HepG2 (cell line): ENCODE measurements around the gene CELF6.

Experiments
- CEBPZ ChIP-seq: IDR thresholded peaks from 2 replicates; pipeline ENCODE4 v1.6.1; 2012; ENCODE audit warnings: low read length, improper control_type of control experiment
- GABPB1 ChIP-seq: IDR thresholded peaks from 2 replicates; pipeline ENCODE4 v1.6.1; 2016; ENCODE audit warnings: mild to moderate bottlenecking, missing genetic modification reagents, moderate library complexity, missing compliant biosample characterization
- HDAC1 ChIP-seq: sonication (generic); formaldehyde crosslinking; IDR thresholded peaks from 2 replicates; pipeline ENCODE4 v1.5.1; 2020; ENCODE audit warnings: mild to moderate bottlenecking, missing genetic modification reagents
- KDM4B ChIP-seq: sonication (generic); formaldehyde crosslinking; IDR thresholded peaks from 2 replicates; pipeline ENCODE4 v1.4.0; 2020; ENCODE audit warnings: missing genetic modification reagents
- NAIF1 ChIP-seq: sonication (generic); formaldehyde crosslinking; IDR thresholded peaks from 2 replicates; pipeline ENCODE4 v1.5.0; 2020; ENCODE audit warnings: mild to moderate bottlenecking, missing genetic modification reagents, borderline replicate concordance
- REST ChIP-seq, 2 experiments: IDR thresholded peaks; 2 replicates each; pipeline ENCODE4 v1.6.1; 2011 to 2012; ENCODE audit warnings: low read length in 2 of 2, borderline replicate concordance in 1 of 2, low read depth in 1 of 2, mild to moderate bottlenecking in 1 of 2, moderate library complexity in 1 of 2
- SP1 ChIP-seq, 2 experiments: fragments of 450-650 bp in 1 of 2; sonication (generic) in 1 of 2; formaldehyde crosslinking in 1 of 2; IDR thresholded peaks; 2 replicates each; pipeline versions ENCODE4 v1.4.0 to v1.6.1; 2016 to 2020; ENCODE audit warnings: missing genetic modification reagents in 1 of 2
- ZNF407 ChIP-seq: sonication (generic); formaldehyde crosslinking; IDR thresholded peaks from one replicate; pipeline ENCODE4 v1.5.1; 2020; ENCODE audit warnings: mild to moderate bottlenecking, missing genetic modification reagents; ENCODE audit errors: not compliant biosample characterization
- TF ChIP-seq, protein P1 (sequence below): sonication (generic); formaldehyde crosslinking; IDR thresholded peaks from 2 replicates; pipeline ENCODE4 v1.4.0; 2020; ENCODE audit warnings: mild to moderate bottlenecking, low read depth, missing genetic modification reagents
- TF ChIP-seq, protein P2 (sequence below): sonication (generic); formaldehyde crosslinking; IDR thresholded peaks from 2 replicates; pipeline ENCODE4 v1.5.0; 2020; ENCODE audit warnings: mild to moderate bottlenecking, missing genetic modification reagents, moderate library complexity
- TF ChIP-seq, protein P3 (sequence below): sonication (generic); formaldehyde crosslinking; IDR thresholded peaks from 2 replicates; pipeline ENCODE4 v1.4.0; 2020; ENCODE audit warnings: missing genetic modification reagents, mild to moderate bottlenecking, borderline replicate concordance

DNA sequence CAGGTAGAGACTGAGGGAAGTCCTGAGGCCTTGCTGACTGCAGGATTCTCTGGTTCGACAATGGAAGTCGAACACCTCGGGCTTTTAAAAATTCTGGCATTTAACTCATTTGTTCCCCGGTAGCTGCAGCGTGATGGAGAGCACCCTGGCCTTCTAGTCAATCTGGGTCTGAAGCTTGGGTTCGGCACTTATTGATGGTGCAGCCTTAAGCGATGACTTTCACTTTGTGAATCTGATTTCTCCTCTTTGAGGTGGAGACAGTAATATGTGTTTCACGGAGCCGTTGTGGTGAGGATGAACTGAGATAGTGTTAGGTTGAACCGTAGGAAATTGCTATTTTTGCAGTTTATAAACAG, 47.0 kb downstream of the CELF6 start:
- TF ChIP-seq ZNF407 (CRISPR knock-in tag) = no peak
- no peak for TF ChIP-seq REST (IDR thresholded peaks at IDR 0.05; ENCODE audit: borderline replicate concordance in 1 of 2, low read depth in 1 of 2, low read length in 2 of 2)
- TF ChIP-seq, protein P1, sequence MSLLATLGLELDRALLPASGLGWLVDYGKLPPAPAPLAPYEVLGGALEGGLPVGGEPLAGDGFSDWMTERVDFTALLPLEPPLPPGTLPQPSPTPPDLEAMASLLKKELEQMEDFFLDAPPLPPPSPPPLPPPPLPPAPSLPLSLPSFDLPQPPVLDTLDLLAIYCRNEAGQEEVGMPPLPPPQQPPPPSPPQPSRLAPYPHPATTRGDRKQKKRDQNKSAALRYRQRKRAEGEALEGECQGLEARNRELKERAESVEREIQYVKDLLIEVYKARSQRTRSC = no peak
- no peak for TF ChIP-seq KDM4B (CRISPR knock-in tag)
- TF ChIP-seq GABPB1 (CRISPR knock-in tag) = no peak
- no peak for TF ChIP-seq NAIF1
- TF ChIP-seq, protein P2, sequence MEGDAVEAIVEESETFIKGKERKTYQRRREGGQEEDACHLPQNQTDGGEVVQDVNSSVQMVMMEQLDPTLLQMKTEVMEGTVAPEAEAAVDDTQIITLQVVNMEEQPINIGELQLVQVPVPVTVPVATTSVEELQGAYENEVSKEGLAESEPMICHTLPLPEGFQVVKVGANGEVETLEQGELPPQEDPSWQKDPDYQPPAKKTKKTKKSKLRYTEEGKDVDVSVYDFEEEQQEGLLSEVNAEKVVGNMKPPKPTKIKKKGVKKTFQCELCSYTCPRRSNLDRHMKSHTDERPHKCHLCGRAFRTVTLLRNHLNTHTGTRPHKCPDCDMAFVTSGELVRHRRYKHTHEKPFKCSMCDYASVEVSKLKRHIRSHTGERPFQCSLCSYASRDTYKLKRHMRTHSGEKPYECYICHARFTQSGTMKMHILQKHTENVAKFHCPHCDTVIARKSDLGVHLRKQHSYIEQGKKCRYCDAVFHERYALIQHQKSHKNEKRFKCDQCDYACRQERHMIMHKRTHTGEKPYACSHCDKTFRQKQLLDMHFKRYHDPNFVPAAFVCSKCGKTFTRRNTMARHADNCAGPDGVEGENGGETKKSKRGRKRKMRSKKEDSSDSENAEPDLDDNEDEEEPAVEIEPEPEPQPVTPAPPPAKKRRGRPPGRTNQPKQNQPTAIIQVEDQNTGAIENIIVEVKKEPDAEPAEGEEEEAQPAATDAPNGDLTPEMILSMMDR (CRISPR knock-in tag) = no peak
- no peak for TF ChIP-seq SP1 (IDR thresholded peaks at IDR 0.05)
- no peak for TF ChIP-seq SP1 (CRISPR knock-in tag; IDR thresholded peaks at IDR 0.05)
- no peak for TF ChIP-seq HDAC1
- TF ChIP-seq CEBPZ = no peak
- TF ChIP-seq, protein P3, sequence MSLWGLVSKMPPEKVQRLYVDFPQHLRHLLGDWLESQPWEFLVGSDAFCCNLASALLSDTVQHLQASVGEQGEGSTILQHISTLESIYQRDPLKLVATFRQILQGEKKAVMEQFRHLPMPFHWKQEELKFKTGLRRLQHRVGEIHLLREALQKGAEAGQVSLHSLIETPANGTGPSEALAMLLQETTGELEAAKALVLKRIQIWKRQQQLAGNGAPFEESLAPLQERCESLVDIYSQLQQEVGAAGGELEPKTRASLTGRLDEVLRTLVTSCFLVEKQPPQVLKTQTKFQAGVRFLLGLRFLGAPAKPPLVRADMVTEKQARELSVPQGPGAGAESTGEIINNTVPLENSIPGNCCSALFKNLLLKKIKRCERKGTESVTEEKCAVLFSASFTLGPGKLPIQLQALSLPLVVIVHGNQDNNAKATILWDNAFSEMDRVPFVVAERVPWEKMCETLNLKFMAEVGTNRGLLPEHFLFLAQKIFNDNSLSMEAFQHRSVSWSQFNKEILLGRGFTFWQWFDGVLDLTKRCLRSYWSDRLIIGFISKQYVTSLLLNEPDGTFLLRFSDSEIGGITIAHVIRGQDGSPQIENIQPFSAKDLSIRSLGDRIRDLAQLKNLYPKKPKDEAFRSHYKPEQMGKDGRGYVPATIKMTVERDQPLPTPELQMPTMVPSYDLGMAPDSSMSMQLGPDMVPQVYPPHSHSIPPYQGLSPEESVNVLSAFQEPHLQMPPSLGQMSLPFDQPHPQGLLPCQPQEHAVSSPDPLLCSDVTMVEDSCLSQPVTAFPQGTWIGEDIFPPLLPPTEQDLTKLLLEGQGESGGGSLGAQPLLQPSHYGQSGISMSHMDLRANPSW (CRISPR knock-in tag) = no peak
